PFSK-1 (cell line): Measurements from ENCODE around the gene ULK3.

Experiments
- POLR2AphosphoS5 ChIP-seq: IDR thresholded peaks from 2 replicates; pipeline ENCODE4 v1.6.1; 2012; ENCODE audit warnings: low read depth, mild to moderate bottlenecking, control low read depth, low read length, moderate library complexity
- TAF1 ChIP-seq: IDR thresholded peaks from 2 replicates; pipeline ENCODE4 v1.6.1; 2012; ENCODE audit warnings: low read length, control low read depth, borderline replicate concordance; ENCODE audit not compliant: insufficient read depth

GRCh38 chr15:74787251-74788041 is 55.5 kb downstream of the ULK3 start:
- TF ChIP-seq TAF1, result no peak
- no peak for TF ChIP-seq POLR2AphosphoS5
